HL-60/S4 (cell line): ENCODE measurements around the gene CDC42EP3.

Experiments used
- in situ Hi-C: fragments of 300-500 bp; cut with MboI; formaldehyde crosslinking; loops from 2 replicates; pipeline ENCODE4 v1.14.3; 2022; ENCODE audit warnings: low sequenced_read_pairs

The CDC42EP3 gene

GRCh38 chr2:37621199-37621598 lies 50.2 kb downstream of the CDC42EP3 start:
- in situ Hi-C loops, result no loop called here

GRCh38 chr2:37619959-37620300 lies 51.5 kb downstream of the CDC42EP3 start:
- in situ Hi-C loops, result no loop called here

DNA sequence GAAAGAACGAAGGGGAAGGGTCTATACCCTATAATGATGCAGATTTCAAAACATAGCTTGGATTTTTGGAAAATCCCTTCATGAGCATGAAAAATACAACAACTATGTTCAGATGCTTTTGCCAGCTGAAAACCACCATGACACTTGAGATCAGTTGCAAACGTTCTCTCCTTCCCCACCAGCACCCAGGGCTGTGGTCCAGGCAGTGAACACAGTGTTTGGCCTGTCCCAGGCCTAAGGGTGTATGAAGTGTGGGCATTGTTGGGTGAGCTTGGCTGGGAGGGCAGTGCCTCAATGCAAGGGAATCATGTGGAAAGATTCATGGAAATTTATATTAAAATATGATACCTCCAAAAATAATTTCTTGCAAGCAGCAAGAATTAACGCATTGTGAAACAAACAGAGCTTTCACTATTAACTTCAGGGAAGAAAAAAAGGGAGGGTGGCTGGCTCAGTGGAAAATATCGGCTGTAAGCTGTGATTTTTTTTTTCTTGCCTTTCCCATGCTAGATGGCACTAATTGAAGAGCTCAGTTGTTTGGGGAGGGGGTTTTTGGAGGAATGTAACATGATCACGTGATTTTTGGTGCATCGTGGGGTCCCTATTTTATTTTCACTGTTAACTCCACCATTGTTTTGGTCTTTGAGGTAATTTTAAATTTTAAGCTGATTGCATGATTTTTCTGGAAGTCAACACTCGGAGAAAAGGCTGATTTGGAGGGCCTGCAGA lies 52.0 kb downstream of the CDC42EP3 start:
- in situ Hi-C loops, result no loop called here

DNA sequence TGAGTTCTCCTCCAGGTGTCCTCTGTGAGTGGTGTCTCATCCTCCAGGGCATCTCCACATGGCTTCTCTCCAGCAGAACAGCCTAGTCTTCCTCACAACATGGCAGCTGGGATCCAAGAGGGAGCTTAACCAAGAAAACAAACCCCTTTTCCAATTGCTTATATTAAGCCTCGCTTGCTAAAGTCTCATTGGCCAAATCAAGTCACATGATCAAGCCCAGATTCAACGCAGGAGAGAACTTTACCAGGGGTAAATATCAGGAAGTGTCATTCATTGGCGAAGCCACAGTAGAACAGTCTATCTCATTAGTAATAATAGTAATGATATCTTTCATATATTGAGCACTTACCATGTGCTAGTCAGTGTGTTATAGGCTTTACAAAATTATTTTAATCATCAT lies 53.1 kb downstream of the CDC42EP3 start:
- in situ Hi-C loops, result no loop called here

GRCh38 chr2:37617119-37617892 lies 54.1 kb downstream of the CDC42EP3 start:
- in situ Hi-C loops, result no loop called here

- in situ Hi-C loops, result no loop called here
These were observed 54.8 kb downstream of the CDC42EP3 start for GRCh38 chr2:37616677-37617005.

- in situ Hi-C loops, result no loop called here
These were observed 55.4 kb downstream of the CDC42EP3 start for GRCh38 chr2:37615804-37616676.

GRCh38 chr2:37614061-37614738 lies 57.2 kb downstream of the CDC42EP3 start:
- in situ Hi-C loops, result no loop called here

DNA sequence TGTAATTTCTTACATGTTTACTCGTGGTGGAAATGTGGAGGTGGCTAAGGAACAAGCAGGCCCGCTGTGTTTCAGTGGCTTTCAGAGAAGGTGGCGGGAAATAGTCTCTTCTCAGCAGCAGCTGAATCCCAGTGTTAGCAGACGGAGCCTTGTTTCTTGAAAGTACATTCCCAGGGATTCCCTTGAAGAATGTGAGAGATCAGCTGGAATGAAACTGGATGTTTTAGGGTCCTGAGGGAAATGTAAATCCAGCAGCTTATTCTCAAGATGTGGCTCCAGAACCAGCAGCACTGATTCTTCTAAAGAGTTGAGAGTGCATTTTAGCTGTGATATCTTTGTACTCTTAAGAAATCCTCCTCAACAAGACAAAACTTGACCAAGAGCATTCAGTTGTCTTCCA lies 59.1 kb downstream of the CDC42EP3 start:
- in situ Hi-C loops, result no loop called here

- in situ Hi-C loops, result no loop called here
These were observed 60.7 kb downstream of the CDC42EP3 start for GRCh38 chr2:37610638-37611289.

DNA sequence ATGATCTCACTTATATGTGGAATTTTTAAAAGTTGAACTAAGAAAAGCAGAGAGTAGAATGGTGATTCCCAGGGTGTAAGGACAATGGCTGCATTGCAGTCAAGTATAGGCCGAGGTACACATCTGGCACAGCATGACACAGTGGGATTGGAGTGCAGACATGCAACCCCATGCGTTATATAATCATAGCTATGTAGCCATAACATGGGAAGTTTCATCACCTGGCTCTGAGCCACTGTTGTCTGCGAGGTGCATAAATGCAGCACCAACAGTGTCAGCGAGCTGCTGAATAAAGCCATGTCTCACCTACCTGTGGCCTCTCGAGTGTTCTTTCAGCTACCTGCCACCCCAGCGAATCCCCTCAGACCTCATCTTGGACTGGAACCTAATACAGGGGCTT lies 61.7 kb downstream of the CDC42EP3 start:
- in situ Hi-C loops, result no loop called here

GRCh38 chr2:37604716-37605115 lies 66.7 kb downstream of the CDC42EP3 start:
- in situ Hi-C loops, result no loop called here

DNA sequence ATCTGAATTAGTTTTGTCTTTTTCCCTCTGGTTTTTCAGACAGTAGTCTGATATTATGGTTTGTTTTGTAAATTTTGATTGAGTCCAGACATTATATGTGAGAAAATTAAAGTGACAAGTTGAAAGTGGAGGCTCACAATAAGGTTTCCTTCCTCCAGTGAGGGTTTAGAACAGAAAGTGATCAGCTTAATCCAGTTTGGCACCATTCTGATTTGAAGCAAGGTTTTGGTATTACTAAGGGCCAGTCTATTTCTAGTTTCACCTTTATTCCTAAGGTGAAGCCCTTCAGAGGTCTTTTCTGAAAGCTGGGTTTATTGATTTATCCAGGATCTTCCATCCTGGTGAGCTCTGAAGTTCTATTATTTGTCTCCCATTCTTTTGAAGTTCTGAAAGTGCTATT lies 68.7 kb downstream of the CDC42EP3 start:
- in situ Hi-C loops, result no loop called here

DNA sequence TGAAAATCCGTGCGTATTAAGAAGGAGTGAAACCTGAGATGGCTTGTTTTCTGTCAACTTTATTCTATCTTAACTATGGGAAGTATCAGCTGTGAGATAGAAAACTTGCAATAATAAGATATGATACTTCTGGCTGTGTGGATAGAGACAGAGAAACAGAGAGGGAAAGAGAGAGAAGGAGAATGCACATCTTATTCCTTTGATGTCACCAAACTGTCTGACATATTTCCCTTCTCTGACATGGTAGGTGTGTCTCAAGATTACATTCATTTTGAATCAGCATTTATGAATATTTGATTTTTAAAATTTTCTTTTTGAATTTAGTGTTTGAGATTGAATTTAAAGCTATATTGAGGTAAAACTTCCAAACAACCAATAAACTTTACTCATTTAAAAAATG lies 69.4 kb downstream of the CDC42EP3 start:
- in situ Hi-C loops, result no loop called here

- in situ Hi-C loops, result no loop called here
These were observed 69.9 kb downstream of the CDC42EP3 start for GRCh38 chr2:37601569-37601968.

GRCh38 chr2:37600735-37601134 lies 70.7 kb downstream of the CDC42EP3 start:
- in situ Hi-C loops, result no loop called here

GRCh38 chr2:37599688-37600525 lies 71.5 kb downstream of the CDC42EP3 start:
- in situ Hi-C loops, result no loop called here

DNA sequence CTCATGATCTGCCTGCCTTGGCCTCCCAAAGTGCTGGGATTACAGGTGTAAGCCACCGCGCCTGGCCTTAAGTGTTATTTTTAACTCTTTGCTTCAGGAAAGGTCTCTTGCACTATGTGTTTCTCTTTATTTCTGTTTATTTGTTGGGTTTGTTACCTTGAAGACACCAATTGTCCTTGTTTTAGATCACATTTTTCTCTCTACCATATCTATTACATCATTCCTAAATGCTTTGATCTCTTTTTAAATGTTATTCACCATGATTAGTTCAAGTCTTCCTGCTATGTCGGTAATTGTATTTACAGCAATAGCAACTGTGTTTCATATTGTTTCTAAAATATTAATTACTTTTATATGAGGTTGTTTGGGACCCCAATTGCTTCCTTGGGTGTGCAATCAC lies 77.7 kb downstream of the CDC42EP3 start:
- in situ Hi-C loops, result no loop called here

DNA sequence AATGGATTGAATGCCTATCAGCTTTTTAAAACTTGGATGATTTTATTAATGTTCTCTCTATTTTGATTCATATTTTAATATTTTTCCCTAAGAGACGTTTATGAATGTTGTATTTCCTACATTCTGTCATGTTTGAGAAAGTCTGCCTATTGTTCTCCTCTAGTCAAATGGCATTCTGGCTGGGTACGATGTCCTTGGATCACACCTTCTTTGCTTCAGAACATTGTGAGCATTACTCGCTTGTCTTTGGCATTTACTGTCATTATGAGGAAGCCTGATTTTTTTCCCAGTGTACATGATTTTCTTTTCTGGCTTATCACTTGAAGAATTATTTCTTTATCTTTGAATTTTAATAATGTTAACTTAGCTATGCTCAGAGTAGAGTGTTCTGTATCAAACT lies 78.4 kb downstream of the CDC42EP3 start:
- in situ Hi-C loops, result no loop called here
